Measurements from ENCODE around the gene RANBP17. TPM values are rescaled to one million over a fixed set of nuclear protein-coding genes. Genes with fewer than 3 reads are reported as not detected.

The RANBP17 gene
- total RNA-seq, 1 experiment from 2014 or later: not detected

GRCh38 chr5:171315925-171316257 lies 454.1 kb downstream of the RANBP17 start:
- no peak for TF ChIP-seq EZH2 (IDR thresholded peaks at IDR 0.05; ENCODE audit: borderline replicate concordance, low read depth, low read length, poor library complexity, severe bottlenecking)
- no peak for TF ChIP-seq CTCF (conservative IDR thresholded peaks at IDR 0.05; ENCODE audit: low read depth, low read length)
- Histone ChIP-seq H3K27ac (ENCODE audit: low read depth, low read length, poor library complexity, severe bottlenecking) (no peak overlapping the region), H3K36me3 (ENCODE audit: insufficient read depth, low read length, poor library complexity, severe bottlenecking) (no peaks in the 10 kb centered on the region), H3K27me3 (replicated peaks; ENCODE audit: insufficient read depth, low read depth, low read length, poor library complexity) (peaks cover 98% of the 10 kb centered on the region), H3K9me3 (ENCODE audit: low read depth, low read length, poor library complexity, severe bottlenecking) (no peaks in the 10 kb centered on the region), H3K4me1 (ENCODE audit: insufficient read depth, low read length, poor library complexity, severe bottlenecking) (no peaks in the 10 kb centered on the region), H3K4me3 (ENCODE audit: low read depth, low read length, poor library complexity, severe bottlenecking) (no peak overlapping the region)
- POLR2A ChIA-PET (ENCODE audit: low non-redundant PET): no interaction called here
- intact Hi-C loops (cut with micrococcal nuclease; ENCODE audit: unreplicated experiment): no loop called here
- no TSS peak for BruUV-seq (replicated peaks)
- no peak for DNase-seq (ENCODE audit: low spot score)
- CTCF ChIA-PET: no interaction called here

GRCh38 chr5:171316258-171317121 lies 454.7 kb downstream of the RANBP17 start:
- no peak overlapping the region for H3K27ac ChIP-seq (ENCODE audit: low read depth, low read length, poor library complexity, severe bottlenecking)
- DNase-seq (ENCODE audit: low spot score): no peak
- no peak overlapping the region for H3K4me3 ChIP-seq (ENCODE audit: low read depth, low read length, poor library complexity, severe bottlenecking)
- intact Hi-C loops (cut with micrococcal nuclease; ENCODE audit: unreplicated experiment): no loop called here
- H3K27me3 ChIP-seq (replicated peaks; ENCODE audit: insufficient read depth, low read depth, low read length, poor library complexity): peaks cover 98% of the 10 kb centered on the region
- H3K4me1 ChIP-seq (ENCODE audit: insufficient read depth, low read length, poor library complexity, severe bottlenecking): no peaks in the 10 kb centered on the region
- TF ChIP-seq EZH2 (IDR thresholded peaks at IDR 0.05; ENCODE audit: borderline replicate concordance, low read depth, low read length, poor library complexity, severe bottlenecking) (peak; percentile 81), CTCF (conservative IDR thresholded peaks at IDR 0.05; ENCODE audit: low read depth, low read length) (no peak)
- no peaks in the 10 kb centered on the region for H3K36me3 ChIP-seq (ENCODE audit: insufficient read depth, low read length, poor library complexity, severe bottlenecking)
- POLR2A ChIA-PET (ENCODE audit: low non-redundant PET): no interaction called here
- BruUV-seq (replicated peaks): no TSS peak
- no peaks in the 10 kb centered on the region for H3K9me3 ChIP-seq (ENCODE audit: low read depth, low read length, poor library complexity, severe bottlenecking)
- CTCF ChIA-PET: no interaction called here

GRCh38 chr5:171317230-171317629 lies 455.4 kb downstream of the RANBP17 start:
- intact Hi-C loops (cut with micrococcal nuclease; ENCODE audit: unreplicated experiment): no loop called here
- ChIA-PET POLR2A (ENCODE audit: low non-redundant PET) (no interaction called here), CTCF (no interaction called here)
- Histone ChIP-seq H3K36me3 (ENCODE audit: insufficient read depth, low read length, poor library complexity, severe bottlenecking) (no peaks in the 10 kb centered on the region), H3K4me1 (ENCODE audit: insufficient read depth, low read length, poor library complexity, severe bottlenecking) (no peaks in the 10 kb centered on the region), H3K27ac (ENCODE audit: low read depth, low read length, poor library complexity, severe bottlenecking) (no peak overlapping the region), H3K9me3 (ENCODE audit: low read depth, low read length, poor library complexity, severe bottlenecking) (no peaks in the 10 kb centered on the region), H3K4me3 (ENCODE audit: low read depth, low read length, poor library complexity, severe bottlenecking) (no peak overlapping the region), H3K27me3 (replicated peaks; ENCODE audit: insufficient read depth, low read depth, low read length, poor library complexity) (peaks cover 98% of the 10 kb centered on the region)
- no TSS peak for BruUV-seq (replicated peaks)
- TF ChIP-seq CTCF (conservative IDR thresholded peaks at IDR 0.05; ENCODE audit: low read depth, low read length) (no peak), EZH2 (IDR thresholded peaks at IDR 0.05; ENCODE audit: borderline replicate concordance, low read depth, low read length, poor library complexity, severe bottlenecking) (no peak)
- DNase-seq (ENCODE audit: low spot score): no peak

Data from A673 (cell line).